ENCODE results near the gene ZNF212. TPM values are rescaled to one million over a fixed set of nuclear protein-coding genes. Genes with fewer than 3 reads are reported as not detected.

ZNF212 gene
- polyA plus RNA-seq, 1 donor from 2014 or later = 12.2 TPM

- TF ChIP-seq EP300 (conservative IDR thresholded peaks at IDR 0.05; ENCODE audit: poor library complexity, severe bottlenecking) (no peak), CTCF (IDR thresholded peaks at IDR 0.05; ENCODE audit: poor library complexity, severe bottlenecking) (no peak), MXI1 (conservative IDR thresholded peaks at IDR 0.05; ENCODE audit: poor library complexity, severe bottlenecking) (no peak), REST (IDR thresholded peaks at IDR 0.05; ENCODE audit: borderline replicate concordance) (no peak), SMC3 (conservative IDR thresholded peaks at IDR 0.05; ENCODE audit: poor library complexity) (no peak), POLR2AphosphoS5 (IDR thresholded peaks at IDR 0.05) (no peak), RAD21 (conservative IDR thresholded peaks at IDR 0.05) (no peak), TAF1 (IDR thresholded peaks at IDR 0.05; ENCODE audit: low read depth) (no peak), EZH2 (IDR thresholded peaks at IDR 0.05; ENCODE audit: borderline replicate concordance, insufficient read depth, low read length, poor library complexity, severe bottlenecking) (no peak)
These were observed 46.2 kb downstream of the ZNF212 start for GRCh38 chr7:149285603-149286002.

GRCh38 chr7:149286811-149287400, 47.5 kb downstream of the ZNF212 start:
- Histone ChIP-seq H3K9me2 (ENCODE audit: insufficient read depth, low read length) (no peaks in the 10 kb centered on the region), H3K4me3 (ENCODE audit: low read length) (no peak overlapping the region), H3K79me2 (replicated peaks; ENCODE audit: insufficient read depth, low read length) (no peaks in the 10 kb centered on the region), H3K9me3 (ENCODE audit: low read length) (no peaks in the 10 kb centered on the region), H3K27me3 (ENCODE audit: insufficient read depth, low read depth, low read length) (peaks cover 3% of the 10 kb centered on the region), H4K20me1 (ENCODE audit: insufficient read depth) (no peaks in the 10 kb centered on the region), H3K36me3 (ENCODE audit: insufficient read depth, low read length) (no peaks in the 10 kb centered on the region), H3F3A (ENCODE audit: insufficient read depth, low read length, poor library complexity, severe bottlenecking) (no peaks in the 10 kb centered on the region), H3K4me2 (ENCODE audit: low read length) (no peak overlapping the region), H2AFZ (ENCODE audit: low read depth, low read length) (no peak overlapping the region), H3K27ac (ENCODE audit: low read length) (no peak overlapping the region), H3K9ac (ENCODE audit: low read length) (no peak overlapping the region)
- no peak for TF ChIP-seq RAD21 (conservative IDR thresholded peaks at IDR 0.05)
- TF ChIP-seq REST (IDR thresholded peaks at IDR 0.05; ENCODE audit: borderline replicate concordance) = no peak
- no peak for TF ChIP-seq MXI1 (conservative IDR thresholded peaks at IDR 0.05; ENCODE audit: poor library complexity, severe bottlenecking)
- TF ChIP-seq POLR2AphosphoS5 (IDR thresholded peaks at IDR 0.05) = no peak
- no peak for TF ChIP-seq SMC3 (conservative IDR thresholded peaks at IDR 0.05; ENCODE audit: poor library complexity)
- no peak for TF ChIP-seq TAF1 (IDR thresholded peaks at IDR 0.05; ENCODE audit: low read depth)
- no peak for TF ChIP-seq EZH2 (IDR thresholded peaks at IDR 0.05; ENCODE audit: borderline replicate concordance, insufficient read depth, low read length, poor library complexity, severe bottlenecking)
- TF ChIP-seq EP300 (conservative IDR thresholded peaks at IDR 0.05; ENCODE audit: poor library complexity, severe bottlenecking) = no peak
- no peak for TF ChIP-seq CTCF (IDR thresholded peaks at IDR 0.05; ENCODE audit: poor library complexity, severe bottlenecking)

More at GRCh38 chr7:149285603-149286002, 46.2 kb downstream of the ZNF212 start:
- Histone ChIP-seq H3F3A (ENCODE audit: insufficient read depth, low read length, poor library complexity, severe bottlenecking) (no peaks in the 10 kb centered on the region), H3K4me3 (ENCODE audit: low read length) (peak overlapping the region; percentile 91), H3K9ac (ENCODE audit: low read length) (peak overlapping the region; percentile 67), H3K27me3 (ENCODE audit: insufficient read depth, low read depth, low read length) (peaks cover 3% of the 10 kb centered on the region), H3K9me3 (ENCODE audit: low read length) (no peaks in the 10 kb centered on the region), H3K9me2 (ENCODE audit: insufficient read depth, low read length) (no peaks in the 10 kb centered on the region), H3K36me3 (ENCODE audit: insufficient read depth, low read length) (no peaks in the 10 kb centered on the region), H4K20me1 (ENCODE audit: insufficient read depth) (no peaks in the 10 kb centered on the region), H2AFZ (ENCODE audit: low read depth, low read length) (peak overlapping the region; percentile 48), H3K79me2 (replicated peaks; ENCODE audit: insufficient read depth, low read length) (no peaks in the 10 kb centered on the region), H3K27ac (ENCODE audit: low read length) (no peak overlapping the region), H3K4me2 (ENCODE audit: low read length) (peak overlapping the region; percentile 75)

Data from neural cell (in vitro differentiated cells).